GM11168 (cell line): Measurements from ENCODE around the gene KAZN.

Source experiments
- in situ Hi-C: fragments of 300-500 bp; cut with MboI; formaldehyde crosslinking; loops from one replicate; pipeline ENCODE4 v1.12.0; 2022; ENCODE audit warnings: low sequenced_read_pairs; ENCODE audit not compliant: unreplicated experiment

Gene KAZN

DNA sequence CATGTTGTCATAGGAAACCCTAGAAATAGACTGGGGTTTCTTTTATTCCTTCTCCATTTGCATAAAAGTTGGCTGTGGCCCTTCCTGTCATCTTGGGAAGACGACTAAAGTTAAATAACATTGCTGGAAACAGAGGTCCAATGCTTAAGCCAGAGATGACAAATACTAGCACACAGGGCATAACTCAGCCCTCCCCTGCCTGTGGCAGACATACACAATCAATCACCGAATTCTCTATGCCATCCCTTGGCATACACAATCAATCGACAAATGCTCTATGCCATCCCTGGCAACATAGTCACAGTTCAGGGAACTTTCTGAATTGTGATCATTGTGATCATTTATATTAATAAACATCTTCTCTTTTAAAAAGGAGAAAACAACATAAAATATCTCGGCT lies 229.4 kb downstream of the KAZN start:
- in situ Hi-C loops, result no loop called here

DNA sequence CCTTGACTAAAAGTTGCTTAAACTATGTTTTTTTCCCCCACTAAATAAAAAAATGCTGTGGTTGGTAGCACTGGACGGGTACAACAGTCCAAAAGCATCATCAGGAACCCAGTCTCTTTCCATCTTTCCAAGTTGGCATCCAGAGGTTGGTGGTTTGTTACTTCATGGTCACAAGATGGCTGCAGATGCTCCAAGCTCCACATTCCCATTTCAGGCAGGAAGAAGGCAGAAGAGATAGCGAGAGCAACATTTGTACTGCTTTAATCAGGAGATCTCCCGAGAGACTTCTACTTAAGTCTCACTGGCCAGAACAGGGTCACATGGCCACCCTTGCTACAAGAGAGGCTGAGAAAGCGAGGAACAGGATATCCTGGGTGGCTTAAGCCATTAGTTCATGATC lies 230.2 kb downstream of the KAZN start:
- in situ Hi-C loops, result no loop called here

DNA sequence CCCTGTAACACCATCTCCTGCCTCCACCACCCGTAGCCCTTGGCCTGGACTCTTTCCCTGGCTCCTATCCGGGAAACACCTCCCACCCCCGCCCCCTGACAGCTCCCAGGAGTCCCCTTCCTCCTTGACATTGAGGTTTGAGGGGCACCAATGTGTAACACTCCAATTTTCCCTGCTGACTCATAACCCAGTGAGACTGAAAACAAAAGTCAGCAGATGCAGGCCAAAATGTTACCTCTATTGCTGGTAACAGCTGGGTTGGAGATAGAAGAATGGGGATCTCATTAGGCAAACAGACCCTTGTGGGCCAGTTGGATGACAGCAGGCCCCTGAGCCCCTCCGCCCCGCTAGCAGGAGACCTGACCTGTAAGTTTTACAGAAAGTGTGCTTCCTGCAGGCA lies 237.2 kb downstream of the KAZN start:
- in situ Hi-C loops, result no loop called here

DNA sequence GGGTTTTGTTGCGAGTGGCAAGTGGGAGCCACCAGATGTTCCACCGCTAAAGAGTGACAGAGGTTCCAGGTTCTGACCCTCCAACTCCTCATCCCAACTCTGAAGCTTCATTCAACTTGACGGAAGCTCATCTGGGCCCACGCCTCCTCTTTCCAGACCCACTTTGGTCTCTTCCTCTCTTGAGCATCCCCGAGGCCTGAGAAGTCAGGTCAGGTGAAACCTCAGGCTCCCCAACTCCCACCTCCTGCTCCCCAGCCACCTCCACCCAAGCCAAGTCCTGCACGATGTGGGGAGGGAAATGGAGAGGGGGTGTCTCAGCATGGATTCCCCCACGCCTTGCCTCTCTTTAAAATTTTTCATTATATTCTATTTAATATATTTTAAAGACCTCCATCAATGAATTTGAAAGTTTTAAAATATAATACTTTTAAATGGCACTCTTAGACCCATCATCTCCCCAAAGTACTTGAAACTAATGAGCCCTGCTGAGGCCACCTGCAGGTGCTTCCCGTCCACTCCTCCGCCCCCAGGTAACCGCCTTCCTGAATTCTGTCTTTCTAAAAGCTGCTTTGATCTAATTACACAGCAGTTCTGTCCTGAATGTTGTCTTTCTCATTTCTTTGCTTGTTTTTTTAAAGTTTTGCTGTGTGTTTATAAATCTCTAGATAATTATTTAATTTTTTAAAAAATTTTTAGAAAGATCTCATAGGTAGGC lies 238.1 kb downstream of the KAZN start:
- in situ Hi-C loops, result no loop called here

DNA sequence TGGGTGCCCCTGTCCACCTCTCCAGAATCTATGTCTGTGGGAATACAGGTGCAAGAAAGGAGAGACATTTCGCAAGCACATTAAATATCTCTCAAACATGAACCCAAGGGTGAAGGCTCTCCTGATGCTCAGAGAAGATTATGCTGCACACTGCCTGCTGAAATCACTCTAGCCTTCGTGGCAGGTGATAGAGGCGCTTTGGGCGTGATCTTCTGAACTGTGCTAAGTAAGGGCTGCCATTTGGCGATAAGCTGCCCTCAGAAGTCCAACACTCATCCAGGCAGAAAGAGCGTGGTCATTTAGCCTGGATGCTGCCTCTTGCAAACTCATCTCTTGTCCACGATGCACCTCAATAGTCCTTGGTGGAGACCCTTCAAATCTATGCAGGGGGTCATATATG lies 241.9 kb downstream of the KAZN start:
- in situ Hi-C loops, result no loop called here

DNA sequence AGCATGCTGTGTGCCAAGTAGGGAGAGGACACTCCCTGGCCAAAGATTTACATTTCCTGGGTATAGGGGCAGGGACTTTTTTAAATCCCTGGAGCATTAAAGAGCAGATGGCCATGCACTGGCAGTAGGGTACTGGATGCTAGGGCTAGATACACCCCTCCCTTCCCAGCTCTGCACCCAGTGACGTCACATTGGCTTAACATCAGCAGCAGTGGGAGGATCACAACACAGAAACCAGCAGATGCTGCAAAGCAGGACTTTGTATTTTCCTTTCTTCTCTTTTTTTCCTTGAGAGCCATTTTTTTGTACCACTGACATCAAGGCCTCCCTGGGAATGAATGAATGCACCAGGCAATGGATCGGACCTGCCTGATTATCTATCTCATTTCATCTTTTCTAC lies 243.0 kb downstream of the KAZN start:
- in situ Hi-C loops, result no loop called here

DNA sequence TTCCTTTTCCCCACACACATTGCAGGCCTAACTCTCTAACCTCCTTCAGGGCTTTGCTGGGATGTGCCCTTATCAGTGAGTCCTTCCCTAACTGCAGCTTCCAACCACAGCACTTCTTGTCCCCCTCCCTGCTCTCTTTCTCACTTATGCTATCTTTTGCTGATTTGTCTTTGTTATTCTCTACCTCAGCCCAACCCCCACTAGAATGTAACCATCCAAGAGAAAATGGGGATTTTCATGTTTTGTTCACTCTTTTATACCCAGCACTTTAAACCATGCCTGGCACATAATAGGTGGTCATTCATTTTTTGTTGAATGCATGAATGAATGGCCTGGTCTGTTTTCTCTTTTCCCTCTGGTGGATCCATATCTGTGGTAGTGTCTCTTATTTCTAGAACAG lies 243.5 kb downstream of the KAZN start:
- in situ Hi-C loops, result no loop called here

DNA sequence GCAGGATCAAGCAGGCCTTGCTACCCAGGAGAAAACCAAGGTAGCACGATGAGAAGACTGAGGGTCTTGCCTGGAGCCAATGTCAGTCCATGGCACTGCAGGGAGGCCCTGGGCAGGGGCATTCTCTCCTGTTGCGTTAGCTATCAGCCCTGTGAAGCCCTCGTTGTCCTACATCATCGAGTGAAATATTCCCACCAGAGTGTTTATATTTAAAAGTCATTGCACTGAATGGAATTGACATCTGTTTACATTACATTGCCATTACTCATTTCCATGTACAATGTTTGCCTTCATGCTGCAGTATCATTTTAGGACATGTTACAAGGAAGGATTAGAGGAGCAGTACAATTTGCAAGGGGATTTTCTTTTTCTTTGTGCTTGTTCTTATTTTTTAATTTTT lies 243.9 kb downstream of the KAZN start:
- in situ Hi-C loops, result no loop called here

DNA sequence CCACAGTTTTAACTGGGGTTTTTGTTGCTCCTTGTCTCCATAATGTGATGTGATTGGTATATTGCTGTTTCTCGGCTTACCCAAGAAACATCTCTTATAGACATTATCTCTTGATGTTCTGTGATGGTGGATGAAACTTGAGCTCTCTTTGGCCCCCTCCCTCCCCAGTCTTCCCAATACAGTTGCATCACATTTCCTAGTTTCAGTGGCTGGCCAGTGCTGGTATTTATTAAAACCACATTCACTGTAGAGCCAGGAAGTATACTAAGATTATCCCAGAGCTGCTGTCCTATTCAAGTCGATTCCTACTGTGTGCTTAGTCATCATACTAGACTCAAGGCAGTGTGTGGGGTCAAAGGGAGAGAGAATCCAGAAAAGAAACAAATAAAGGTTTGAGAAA lies 244.4 kb downstream of the KAZN start:
- in situ Hi-C loops, result no loop called here

DNA sequence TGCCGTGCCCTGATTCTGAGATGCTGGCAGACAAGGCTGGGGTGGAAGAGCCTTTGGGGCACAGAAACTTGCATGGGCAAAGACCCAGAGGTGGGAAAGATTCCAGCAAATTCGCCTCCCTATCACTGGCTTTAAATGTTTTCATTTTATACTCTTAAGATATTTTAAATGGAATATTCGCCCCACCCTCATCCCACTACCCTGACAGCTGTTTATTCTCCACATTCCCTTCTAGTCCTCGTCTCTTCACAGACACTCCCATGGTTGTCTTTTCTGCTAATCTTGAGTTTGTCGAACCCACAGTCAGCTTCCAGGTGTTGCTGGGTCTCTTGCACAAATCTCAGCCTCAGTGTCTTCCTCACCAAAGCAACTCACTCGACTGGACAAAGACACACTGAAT lies 245.0 kb downstream of the KAZN start:
- in situ Hi-C loops, result no loop called here

DNA sequence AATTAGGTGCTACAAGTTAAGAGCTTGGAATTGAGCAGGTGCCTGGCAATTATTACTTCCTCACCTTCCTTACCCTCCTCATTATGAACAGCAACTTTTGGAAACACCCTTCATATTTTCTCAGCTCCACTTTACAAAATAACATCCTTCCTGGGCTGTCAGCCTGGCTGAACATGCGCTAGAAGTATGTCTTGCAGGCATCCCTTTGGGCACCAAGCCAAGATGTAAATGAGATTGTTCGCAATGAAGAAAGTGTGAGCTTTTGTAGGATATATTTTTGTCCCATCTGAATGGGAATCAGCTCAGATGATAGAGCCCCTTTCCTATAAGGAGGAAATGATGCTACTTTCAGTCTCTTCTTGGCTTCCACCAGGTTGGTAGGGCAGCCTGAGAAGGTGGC lies 245.9 kb downstream of the KAZN start:
- in situ Hi-C loops, result no loop called here

DNA sequence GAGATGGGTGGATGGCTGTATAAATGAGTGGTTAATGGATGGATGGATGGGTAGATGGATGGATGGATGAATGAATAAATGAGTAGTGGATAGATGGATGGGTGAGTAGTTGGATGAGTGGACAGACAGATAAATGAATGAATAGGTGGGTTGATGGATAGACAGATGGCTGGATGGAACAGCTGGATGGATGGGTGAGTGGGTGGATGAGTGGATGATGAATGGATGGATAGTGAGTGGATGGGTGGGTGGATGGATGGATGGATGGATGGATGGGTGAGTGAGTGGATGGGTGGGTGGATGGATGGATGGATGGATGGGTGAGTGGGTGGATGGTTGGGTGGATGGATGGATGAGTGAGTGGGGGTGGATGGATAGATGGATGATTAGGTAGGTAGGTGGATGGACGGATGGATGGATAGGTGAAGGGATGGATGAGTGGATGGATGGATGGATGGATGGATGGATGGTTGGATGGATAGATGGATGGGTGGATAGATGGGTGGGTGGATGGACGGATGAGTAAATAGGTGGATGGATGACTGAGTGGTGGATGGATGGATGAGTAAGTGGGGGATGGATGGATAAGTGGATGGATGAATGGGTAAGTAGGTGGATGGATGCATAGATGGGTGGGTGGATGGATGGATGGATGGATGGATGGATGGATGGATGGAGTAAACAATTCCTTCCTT lies 246.6 kb downstream of the KAZN start:
- in situ Hi-C loops, result no loop called here

DNA sequence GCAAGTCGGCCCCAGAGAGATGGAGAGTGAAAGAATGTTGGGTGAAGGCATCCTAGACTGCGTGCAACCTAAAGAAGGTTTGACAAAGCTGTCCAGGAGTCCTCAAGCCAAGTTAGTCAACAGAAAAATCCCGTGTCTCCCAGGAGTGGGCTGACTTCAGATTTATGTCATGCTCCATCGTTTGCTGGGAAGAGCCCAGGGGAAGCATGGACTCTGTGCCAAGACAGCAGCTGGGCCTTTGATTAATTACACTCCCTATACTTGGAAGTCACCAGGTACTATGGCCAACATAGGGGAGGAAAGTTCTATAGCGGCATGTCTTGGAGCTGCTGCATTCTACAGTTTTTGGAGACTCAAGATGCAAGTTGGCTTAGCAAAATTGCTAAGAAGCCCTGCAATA lies 247.4 kb downstream of the KAZN start:
- in situ Hi-C loops, result no loop called here

DNA sequence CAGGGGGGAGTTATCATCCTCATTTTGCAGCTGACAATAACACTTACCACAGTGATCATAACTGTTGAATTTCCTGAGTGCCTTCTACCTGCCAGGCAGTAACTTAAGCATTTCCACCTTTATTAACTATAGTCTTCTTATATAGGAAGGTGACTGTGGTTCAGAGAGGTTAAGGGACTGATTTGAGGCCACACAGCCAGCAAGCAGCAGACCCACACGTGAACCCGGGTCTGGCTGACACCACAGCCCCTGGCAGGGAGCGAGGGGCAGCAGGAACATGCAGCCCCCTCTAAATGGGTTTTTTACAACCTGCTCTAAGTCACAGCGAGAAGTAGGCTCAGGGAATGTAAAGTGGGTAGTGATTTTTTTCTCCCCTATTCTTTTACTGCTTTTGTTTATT lies 248.2 kb downstream of the KAZN start:
- in situ Hi-C loops, result no loop called here

DNA sequence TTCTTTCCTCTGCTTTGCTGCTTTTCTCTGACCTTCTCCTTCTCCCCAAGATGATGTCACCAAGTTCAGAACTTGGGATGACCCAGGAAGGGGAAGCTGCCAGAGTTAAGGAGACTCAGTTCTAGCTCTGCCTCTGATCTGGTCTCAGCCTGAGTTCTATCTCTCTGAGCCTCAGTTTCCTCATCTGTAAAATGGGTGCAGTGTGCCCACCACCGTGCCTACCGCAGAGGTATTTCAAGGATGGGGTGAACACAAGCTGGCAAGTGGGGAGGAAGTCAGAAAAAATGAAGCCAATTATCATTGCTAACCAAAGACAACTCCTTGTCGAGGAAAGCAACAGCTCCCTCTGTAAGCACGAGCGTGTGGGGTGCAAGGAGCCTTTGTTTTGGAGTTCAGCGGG lies 249.7 kb downstream of the KAZN start:
- in situ Hi-C loops, result no loop called here

DNA sequence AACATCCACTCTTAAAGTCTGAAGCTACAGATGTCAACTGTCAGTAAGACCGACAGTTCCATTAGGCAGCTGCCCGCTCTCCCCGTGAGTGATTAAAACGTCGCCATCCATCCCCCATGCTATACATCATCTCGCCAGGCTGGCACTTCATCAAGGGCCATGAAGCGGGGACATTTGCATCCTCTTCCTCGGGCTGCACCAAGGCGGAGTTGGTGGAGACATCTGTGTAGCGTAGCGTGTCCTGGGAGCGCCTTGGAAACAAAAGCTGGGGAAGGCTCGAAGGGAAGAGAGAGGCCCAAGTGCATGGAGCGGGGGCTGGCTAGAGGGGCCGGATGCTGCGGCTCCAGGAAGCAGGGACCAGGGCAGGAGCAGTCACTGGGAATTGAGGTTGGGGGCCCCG lies 250.1 kb downstream of the KAZN start:
- in situ Hi-C loops, result no loop called here

DNA sequence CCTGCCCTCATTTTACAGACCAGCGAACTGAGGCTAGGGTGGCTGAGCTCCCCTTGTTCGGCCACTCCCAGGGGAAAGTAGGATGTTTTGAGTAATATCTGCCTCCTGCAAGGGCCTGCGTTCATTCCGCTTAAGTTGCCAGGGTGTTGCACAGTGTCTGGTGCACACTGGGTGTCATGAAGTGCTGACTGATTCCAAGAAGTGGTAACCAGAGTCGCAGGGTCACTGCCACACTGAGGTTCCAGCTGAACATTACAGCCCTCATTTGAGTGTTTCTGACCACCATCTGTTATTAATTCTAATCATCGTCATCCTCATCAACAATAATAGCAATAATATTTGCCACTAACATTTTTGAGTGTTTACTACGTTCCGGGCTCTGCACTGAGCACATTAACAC lies 250.6 kb downstream of the KAZN start:
- in situ Hi-C loops, result no loop called here

DNA sequence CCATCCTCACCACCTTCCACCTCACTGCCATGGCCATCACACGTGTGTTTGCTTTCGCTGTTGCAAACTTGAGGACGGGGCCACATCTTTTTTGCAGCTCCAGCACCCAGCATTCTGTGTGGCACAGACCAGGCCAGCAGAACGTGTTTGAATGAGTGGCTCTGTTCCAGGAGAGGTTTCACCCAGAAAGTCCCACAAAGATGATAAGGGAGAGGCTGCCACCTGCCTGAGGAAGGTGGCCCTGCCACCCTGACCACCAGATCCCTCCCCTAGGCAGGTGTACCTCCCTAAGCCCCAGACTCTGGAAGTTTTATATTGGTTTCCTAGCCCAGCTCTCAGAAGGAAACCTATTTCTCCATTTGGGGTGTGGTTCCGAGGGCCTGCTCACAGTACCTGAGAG lies 252.1 kb downstream of the KAZN start:
- in situ Hi-C loops, result no loop called here

DNA sequence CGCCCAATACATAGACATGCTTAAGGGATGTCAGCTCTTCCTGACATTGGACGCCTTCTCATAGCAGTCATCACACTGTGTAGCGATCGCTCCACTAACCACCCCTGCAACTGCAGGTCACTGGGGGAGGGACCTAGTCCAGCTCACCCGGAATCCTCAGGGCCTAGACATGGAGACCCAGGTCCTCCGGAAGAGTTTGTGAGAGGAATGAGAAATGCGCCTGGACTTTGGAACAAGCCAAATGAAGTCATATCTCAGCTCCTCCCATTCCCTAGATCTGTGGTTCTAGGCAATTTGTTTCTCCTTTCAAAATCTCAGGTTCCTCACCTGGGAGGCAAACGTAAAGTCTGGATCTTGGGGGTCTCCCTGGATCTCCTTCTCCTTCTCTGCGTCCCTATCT lies 253.3 kb downstream of the KAZN start:
- in situ Hi-C loops, result no loop called here

DNA sequence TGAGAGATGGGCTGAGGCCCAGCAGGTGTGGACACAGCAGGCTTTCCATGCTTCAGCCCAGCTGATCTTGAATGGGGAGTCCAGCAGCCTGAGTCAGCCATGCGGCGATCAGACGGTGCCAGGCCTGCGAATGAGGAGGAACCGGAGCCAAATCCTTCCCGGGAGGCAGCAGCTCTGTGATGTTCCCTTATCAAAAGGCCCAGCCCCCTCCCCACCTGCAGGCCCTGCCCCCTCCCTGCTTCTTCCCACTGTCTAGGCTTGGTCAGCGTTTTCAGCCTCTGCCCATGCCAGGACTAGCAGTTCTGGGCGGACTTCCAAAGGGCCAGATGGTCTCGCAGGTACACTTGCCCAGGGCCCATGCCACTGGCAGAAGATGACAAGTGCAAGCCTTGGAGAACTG lies 253.8 kb downstream of the KAZN start:
- in situ Hi-C loops, result no loop called here

DNA sequence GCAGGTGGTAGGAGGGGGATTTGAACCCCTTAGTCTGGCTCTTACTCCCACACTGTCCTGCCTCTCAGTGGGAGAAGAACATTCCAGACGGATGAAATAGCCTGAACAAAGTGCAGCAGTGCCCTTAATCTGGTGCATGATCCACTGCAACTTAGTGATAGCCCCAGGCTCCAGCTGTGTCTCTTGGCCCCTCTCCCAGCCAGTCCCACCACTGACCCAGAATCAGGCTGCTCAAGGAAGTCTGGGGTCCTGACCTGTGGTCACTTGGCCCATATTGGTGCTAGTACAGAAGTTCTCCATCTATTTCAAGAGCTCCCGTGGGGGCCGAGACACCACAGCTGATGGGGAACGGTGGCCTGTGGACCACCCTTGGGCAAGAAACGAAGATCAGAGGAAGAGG lies 255.0 kb downstream of the KAZN start:
- in situ Hi-C loops, result no loop called here

DNA sequence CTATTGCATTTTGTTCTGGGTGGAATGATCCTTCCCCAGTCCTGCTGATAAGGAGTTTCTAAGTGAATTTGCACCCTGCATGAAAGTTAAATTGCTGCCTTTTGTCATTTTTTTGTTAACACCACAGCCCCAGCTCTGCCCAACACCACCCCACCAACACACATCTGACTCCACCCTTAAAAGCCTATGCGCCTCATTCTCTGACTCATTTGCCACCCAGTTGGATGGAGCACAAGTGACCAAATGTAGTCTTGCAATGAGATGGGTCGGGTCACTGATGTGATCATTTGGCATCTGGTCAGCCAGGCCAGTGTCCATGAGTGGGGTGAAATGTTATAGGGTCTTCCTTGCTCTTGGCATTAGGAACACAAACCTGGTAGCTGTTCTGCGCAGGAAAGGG lies 256.8 kb downstream of the KAZN start:
- in situ Hi-C loops, result no loop called here
